Panc1 (cell line): Measurements from ENCODE around the gene KDM4D. TPM values are rescaled to one million over a fixed set of nuclear protein-coding genes. Genes with fewer than 3 reads are reported as not detected.

Source experiments
- ATAC-seq: fragments of 200-7000 bp; cut with Tn5 transposase; 2 replicates; pipeline ENCODE4 v1.9.1; 2020; ENCODE audit warnings: mild to moderate bottlenecking, moderate library complexity
- BruUV-seq: library from RNA; stranded (reverse); fragments of 400-500 nt; replicated peaks from 2 replicates; lab custom pipeline; 2021; lab: Mats Ljungman, UMichigan
- CTCF ChIA-PET: fragments of 300-600 bp; sonication (Branson Sonifier 250); formaldehyde crosslinking; loops from one replicate; lab custom pipeline; 2022; ENCODE audit warnings: antibody characterized with exemption; lab: Charles Lee
- POLR2A ChIA-PET: fragments of 300-600 bp; sonication (Branson Sonifier 250); formaldehyde crosslinking; loops from one replicate; lab custom pipeline; 2022; ENCODE audit warnings: antibody characterized with exemption; lab: Charles Lee
- DNase-seq: peaks from one replicate; pipeline ENCODE4 v3.0.0-alpha.2; 2010; ENCODE audit warnings: low read depth, low spot score
- H3K27ac ChIP-seq: 2 replicates; pipeline ENCODE4 v1.5.1; 2011; ENCODE audit warnings: mild to moderate bottlenecking, low read length, inconsistent platforms
- H3K27me3 ChIP-seq: fragments of 200-500 bp; sonication (Bioruptor generic); 2 replicates; pipeline ENCODE4 v1.6.0; 2014; ENCODE audit warnings: low read length, inconsistent platforms; ENCODE audit not compliant: control insufficient read depth, insufficient read depth
- H3K36me3 ChIP-seq: fragments of 200-500 bp; sonication (Bioruptor generic); 2 replicates; pipeline ENCODE4 v1.5.1; 2014; ENCODE audit warnings: inconsistent platforms, mild to moderate bottlenecking, low read length, moderate library complexity; ENCODE audit not compliant: control insufficient read depth, insufficient read depth
- H3K4me1 ChIP-seq: 2 replicates; pipeline ENCODE4 v1.5.1; 2011; ENCODE audit warnings: inconsistent platforms, mild to moderate bottlenecking, low read length, moderate library complexity; ENCODE audit not compliant: control insufficient read depth, insufficient read depth
- H3K4me3 ChIP-seq, 2 experiments: 2 replicates each; pipeline ENCODE4 v1.5.1; 2011 to 2012; ENCODE audit warnings: low read depth in 2 of 2, low read length in 2 of 2, mild to moderate bottlenecking in 2 of 2, inconsistent platforms in 1 of 2, moderate library complexity in 1 of 2
- H3K9me3 ChIP-seq: fragments of 200-500 bp; sonication (Bioruptor generic); 2 replicates; pipeline ENCODE4 v1.5.1; 2014; ENCODE audit warnings: low read depth, mild to moderate bottlenecking, inconsistent platforms, low read length, moderate library complexity; ENCODE audit not compliant: control insufficient read depth, insufficient read depth
- POLR2AphosphoS5 ChIP-seq: IDR thresholded peaks from 2 replicates; pipeline ENCODE4 v1.6.1; 2012; ENCODE audit warnings: mild to moderate bottlenecking, low read depth, low read length, moderate library complexity
- SIN3A ChIP-seq: IDR thresholded peaks from 2 replicates; pipeline ENCODE4 v1.6.1; 2012; ENCODE audit warnings: low read depth, mild to moderate bottlenecking, low read length, moderate library complexity, borderline replicate concordance; ENCODE audit not compliant: insufficient read depth
- TCF7L2 ChIP-seq: IDR thresholded peaks from 2 replicates; pipeline ENCODE4 v1.6.1; 2011; ENCODE audit warnings: mild to moderate bottlenecking, low read depth, low read length, inconsistent platforms
- in situ Hi-C: cut with HindIII; loops from 2 replicates; pipeline ENCODE4 v1.10.0; 2016; ENCODE audit warnings: low sequenced_read_pairs, low pct_unique_long_range_greater_than_20kb
- intact Hi-C: fragments of 100-400 bp; cut with micrococcal nuclease; formaldehyde crosslinking; loops from one replicate; pipeline ENCODE4 v1.10.0; 2022; ENCODE audit not compliant: unreplicated experiment
- total RNA-seq: library from RNA; stranded (reverse); gene quantifications from one replicate; pipeline ENCODE4 v1.2.1, GENCODE V29; 2021; ENCODE audit not compliant: unreplicated experiment
- TF ChIP-seq, protein P1 (sequence below): fragments of 450-650 bp; IDR thresholded peaks from 2 replicates; pipeline ENCODE4 v1.5.1; 2017; ENCODE audit warnings: mild to moderate bottlenecking
- TF ChIP-seq, protein P2 (sequence below), 2 experiments: IDR thresholded peaks; 2 replicates each; pipeline ENCODE4 v1.6.1; 2011 to 2012; ENCODE audit warnings: low read depth in 2 of 2, control low read depth in 1 of 2, low read length in 1 of 2, mild to moderate bottlenecking in 1 of 2, moderate library complexity in 1 of 2; ENCODE audit not compliant: insufficient read depth in 1 of 2

Gene KDM4D
- total RNA-seq, 1 experiment from 2014 or later = 0.87 TPM

DNA sequence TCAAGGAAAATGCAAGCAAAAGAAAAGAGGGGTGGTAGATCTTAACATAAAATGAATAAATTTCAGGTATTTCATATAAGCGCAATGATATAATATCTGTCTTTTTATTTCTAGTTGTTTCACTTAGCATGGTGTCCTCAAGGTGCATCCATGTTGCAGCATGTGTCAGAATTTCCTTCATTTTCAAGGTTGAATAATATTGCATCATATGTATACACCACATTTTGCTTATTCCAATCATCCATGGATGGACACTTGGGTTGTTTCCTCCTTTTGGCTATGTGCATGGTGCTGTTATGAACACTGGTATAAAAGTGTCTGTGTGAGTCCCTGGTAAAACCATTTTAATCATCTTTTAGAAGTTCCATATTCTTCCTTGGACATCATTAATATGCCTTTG lies 68.7 kb downstream of the KDM4D start:
- POLR2A ChIA-PET = no interaction called here
- H3K4me3 ChIP-seq = no peak overlapping the region
- ATAC-seq (no peak), DNase-seq (no peak)
- CTCF ChIA-PET = no interaction called here
- H3K27me3 ChIP-seq = peaks cover 27% of the 10 kb centered on the region
- H3K36me3 ChIP-seq = no peaks in the 10 kb centered on the region
- BruUV-seq = no TSS peak
- TF ChIP-seq, protein P1, sequence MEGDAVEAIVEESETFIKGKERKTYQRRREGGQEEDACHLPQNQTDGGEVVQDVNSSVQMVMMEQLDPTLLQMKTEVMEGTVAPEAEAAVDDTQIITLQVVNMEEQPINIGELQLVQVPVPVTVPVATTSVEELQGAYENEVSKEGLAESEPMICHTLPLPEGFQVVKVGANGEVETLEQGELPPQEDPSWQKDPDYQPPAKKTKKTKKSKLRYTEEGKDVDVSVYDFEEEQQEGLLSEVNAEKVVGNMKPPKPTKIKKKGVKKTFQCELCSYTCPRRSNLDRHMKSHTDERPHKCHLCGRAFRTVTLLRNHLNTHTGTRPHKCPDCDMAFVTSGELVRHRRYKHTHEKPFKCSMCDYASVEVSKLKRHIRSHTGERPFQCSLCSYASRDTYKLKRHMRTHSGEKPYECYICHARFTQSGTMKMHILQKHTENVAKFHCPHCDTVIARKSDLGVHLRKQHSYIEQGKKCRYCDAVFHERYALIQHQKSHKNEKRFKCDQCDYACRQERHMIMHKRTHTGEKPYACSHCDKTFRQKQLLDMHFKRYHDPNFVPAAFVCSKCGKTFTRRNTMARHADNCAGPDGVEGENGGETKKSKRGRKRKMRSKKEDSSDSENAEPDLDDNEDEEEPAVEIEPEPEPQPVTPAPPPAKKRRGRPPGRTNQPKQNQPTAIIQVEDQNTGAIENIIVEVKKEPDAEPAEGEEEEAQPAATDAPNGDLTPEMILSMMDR = no peak
- TF ChIP-seq, protein P2, sequence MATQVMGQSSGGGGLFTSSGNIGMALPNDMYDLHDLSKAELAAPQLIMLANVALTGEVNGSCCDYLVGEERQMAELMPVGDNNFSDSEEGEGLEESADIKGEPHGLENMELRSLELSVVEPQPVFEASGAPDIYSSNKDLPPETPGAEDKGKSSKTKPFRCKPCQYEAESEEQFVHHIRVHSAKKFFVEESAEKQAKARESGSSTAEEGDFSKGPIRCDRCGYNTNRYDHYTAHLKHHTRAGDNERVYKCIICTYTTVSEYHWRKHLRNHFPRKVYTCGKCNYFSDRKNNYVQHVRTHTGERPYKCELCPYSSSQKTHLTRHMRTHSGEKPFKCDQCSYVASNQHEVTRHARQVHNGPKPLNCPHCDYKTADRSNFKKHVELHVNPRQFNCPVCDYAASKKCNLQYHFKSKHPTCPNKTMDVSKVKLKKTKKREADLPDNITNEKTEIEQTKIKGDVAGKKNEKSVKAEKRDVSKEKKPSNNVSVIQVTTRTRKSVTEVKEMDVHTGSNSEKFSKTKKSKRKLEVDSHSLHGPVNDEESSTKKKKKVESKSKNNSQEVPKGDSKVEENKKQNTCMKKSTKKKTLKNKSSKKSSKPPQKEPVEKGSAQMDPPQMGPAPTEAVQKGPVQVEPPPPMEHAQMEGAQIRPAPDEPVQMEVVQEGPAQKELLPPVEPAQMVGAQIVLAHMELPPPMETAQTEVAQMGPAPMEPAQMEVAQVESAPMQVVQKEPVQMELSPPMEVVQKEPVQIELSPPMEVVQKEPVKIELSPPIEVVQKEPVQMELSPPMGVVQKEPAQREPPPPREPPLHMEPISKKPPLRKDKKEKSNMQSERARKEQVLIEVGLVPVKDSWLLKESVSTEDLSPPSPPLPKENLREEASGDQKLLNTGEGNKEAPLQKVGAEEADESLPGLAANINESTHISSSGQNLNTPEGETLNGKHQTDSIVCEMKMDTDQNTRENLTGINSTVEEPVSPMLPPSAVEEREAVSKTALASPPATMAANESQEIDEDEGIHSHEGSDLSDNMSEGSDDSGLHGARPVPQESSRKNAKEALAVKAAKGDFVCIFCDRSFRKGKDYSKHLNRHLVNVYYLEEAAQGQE (IDR thresholded peaks at IDR 0.05; ENCODE audit: insufficient read depth in 1 of 2, low read depth in 2 of 2, low read length in 1 of 2) = no peak
- intact Hi-C loops = no loop called here
- no peak overlapping the region for H3K27ac ChIP-seq
- in situ Hi-C loops = no loop called here
- no peaks in the 10 kb centered on the region for H3K4me1 ChIP-seq
- H3K9me3 ChIP-seq = no peaks in the 10 kb centered on the region

DNA sequence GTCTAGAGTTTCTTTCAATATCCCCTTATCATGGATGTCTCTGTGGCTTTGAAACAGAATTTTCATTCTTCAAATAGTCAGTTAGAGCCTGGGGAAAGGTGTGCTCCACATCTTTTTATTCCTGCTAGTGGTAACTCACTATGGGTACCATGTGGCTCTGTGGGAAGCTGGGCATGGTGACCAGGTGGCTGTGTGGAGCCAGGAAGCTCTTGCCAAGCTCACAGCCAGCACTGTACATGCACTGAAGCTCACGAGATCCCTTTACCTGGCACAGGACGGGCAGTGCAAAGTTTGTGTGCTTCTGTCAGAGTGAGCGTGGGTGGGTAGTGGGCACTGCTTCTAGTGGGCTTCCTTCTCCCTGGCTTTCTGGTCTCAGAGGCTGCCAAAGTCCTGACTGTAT lies 69.4 kb downstream of the KDM4D start:
- CTCF ChIA-PET = no interaction called here
- in situ Hi-C loops = no loop called here
- H3K27ac ChIP-seq = no peak overlapping the region
- DNase-seq (no peak), ATAC-seq (no peak)
- POLR2A ChIA-PET = no interaction called here
- intact Hi-C loops = no loop called here
- BruUV-seq = no TSS peak
- H3K27me3 ChIP-seq = peaks cover 27% of the 10 kb centered on the region
- H3K36me3 ChIP-seq = no peaks in the 10 kb centered on the region
- no peak overlapping the region for H3K4me3 ChIP-seq
- TF ChIP-seq POLR2AphosphoS5 = no peak
- no peak for TF ChIP-seq SIN3A
- TF ChIP-seq, protein P1 = no peak
- TF ChIP-seq TCF7L2 = no peak
- H3K4me1 ChIP-seq = no peaks in the 10 kb centered on the region
- no peaks in the 10 kb centered on the region for H3K9me3 ChIP-seq

DNA sequence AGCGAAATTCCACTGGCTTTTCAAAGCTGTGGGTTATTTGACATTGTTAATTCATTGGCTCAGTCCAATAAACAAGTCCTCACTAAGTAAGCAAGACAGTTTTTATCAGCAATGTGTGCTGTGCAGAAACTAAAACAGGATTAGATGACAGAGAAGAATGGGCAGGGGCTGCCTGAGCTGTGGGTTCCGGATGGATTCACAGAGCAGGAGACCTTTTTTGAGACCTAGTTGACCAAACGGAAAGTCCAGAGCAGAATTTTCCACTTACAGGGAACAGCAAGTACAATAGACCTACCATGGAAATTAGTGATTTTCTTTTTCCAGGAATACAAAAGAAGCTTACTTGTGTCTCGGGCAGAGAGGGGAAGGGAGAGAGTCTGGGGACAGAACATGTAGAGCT lies 70.5 kb downstream of the KDM4D start:
- ATAC-seq (no peak), DNase-seq (no peak)
- ChIA-PET POLR2A (no interaction called here), CTCF (no interaction called here)
- H3K36me3 ChIP-seq = no peaks in the 10 kb centered on the region
- in situ Hi-C loops (no loop called here), intact Hi-C loops (no loop called here)
- H3K9me3 ChIP-seq = no peaks in the 10 kb centered on the region
- H3K4me1 ChIP-seq = no peaks in the 10 kb centered on the region
- H3K4me3 ChIP-seq = no peak overlapping the region
- no peak for TF ChIP-seq POLR2AphosphoS5
- no peak for TF ChIP-seq TCF7L2
- TF ChIP-seq, protein P1 = no peak
- H3K27ac ChIP-seq = no peak overlapping the region
- peaks cover 34% of the 10 kb centered on the region for H3K27me3 ChIP-seq
- BruUV-seq = no TSS peak
